H7 (cell line): ENCODE results near the gene TPP1. TPM values are rescaled to one million over a fixed set of nuclear protein-coding genes. Genes with fewer than 3 reads are reported as not detected.

Experiments
- DNase-seq: peaks from one replicate; pipeline ENCODE4 v3.0.0; 2012
- H3K27me3 ChIP-seq: 2 replicates; pipeline ENCODE4 v1.6.0; 2011; ENCODE audit warnings: mild to moderate bottlenecking, low read length; ENCODE audit not compliant: control insufficient read depth, insufficient read depth
- H3K36me3 ChIP-seq: replicated peaks from 2 replicates; pipeline ENCODE4 v1.5.1; 2011; ENCODE audit warnings: low read length; ENCODE audit not compliant: control insufficient read depth, insufficient read depth
- H3K4me3 ChIP-seq: 2 replicates; pipeline ENCODE4 v1.5.1; 2011; ENCODE audit warnings: low read depth, mild to moderate bottlenecking, control low read depth, low read length, moderate library complexity; ENCODE audit not compliant: insufficient read depth
- total RNA-seq: library from RNA; depleted of rRNA; stranded (reverse); fragments of >200 nt; shearing (Covaris generic); gene quantifications from 2 replicates; pipeline ENCODE4 v1.2.3, GENCODE V29; 2014

Gene TPP1
- total RNA-seq, 1 experiment from 2014 or later, result 17.1 TPM

GRCh38 chr11:6614446-6614845 lies 4.8 kb downstream of the TPP1 start:
- H3K27me3 ChIP-seq, result no peaks in the 10 kb centered on the region
- H3K4me3 ChIP-seq, result no peak overlapping the region
- peaks cover 20% of the 10 kb centered on the region for H3K36me3 ChIP-seq
- DNase-seq, result no peak

- Histone ChIP-seq H3K27me3 (no peaks in the 10 kb centered on the region), H3K4me3 (no peak overlapping the region), H3K36me3 (peaks cover 30% of the 10 kb centered on the region)
- no peak for DNase-seq
Measured at GRCh38 chr11:6613496-6613895, 5.7 kb downstream of the TPP1 start.

GRCh38 chr11:6612213-6613041 lies 6.8 kb downstream of the TPP1 start, which contains the start of gene TAF10:
Gene TAF10, minus strand, starts transcription at chr11:6612216. Its CDS starts 27 bp downstream, at chr11:6612189.
- Histone ChIP-seq H3K4me3 (peak within 1 kb of the TSS; percentile 94), H3K36me3 (peaks cover 39% of the 10 kb centered on the region), H3K27me3 (no peaks in the 10 kb centered on the region)
- DNase-seq, result peak; percentile 96

GRCh38 chr11:6611963-6612212 lies 7.3 kb downstream of the TPP1 start:
- no peak for DNase-seq
- H3K27me3 ChIP-seq, result no peaks in the 10 kb centered on the region
- peaks cover 39% of the 10 kb centered on the region for H3K36me3 ChIP-seq
- peak overlapping the region; percentile 94 for H3K4me3 ChIP-seq

DNA sequence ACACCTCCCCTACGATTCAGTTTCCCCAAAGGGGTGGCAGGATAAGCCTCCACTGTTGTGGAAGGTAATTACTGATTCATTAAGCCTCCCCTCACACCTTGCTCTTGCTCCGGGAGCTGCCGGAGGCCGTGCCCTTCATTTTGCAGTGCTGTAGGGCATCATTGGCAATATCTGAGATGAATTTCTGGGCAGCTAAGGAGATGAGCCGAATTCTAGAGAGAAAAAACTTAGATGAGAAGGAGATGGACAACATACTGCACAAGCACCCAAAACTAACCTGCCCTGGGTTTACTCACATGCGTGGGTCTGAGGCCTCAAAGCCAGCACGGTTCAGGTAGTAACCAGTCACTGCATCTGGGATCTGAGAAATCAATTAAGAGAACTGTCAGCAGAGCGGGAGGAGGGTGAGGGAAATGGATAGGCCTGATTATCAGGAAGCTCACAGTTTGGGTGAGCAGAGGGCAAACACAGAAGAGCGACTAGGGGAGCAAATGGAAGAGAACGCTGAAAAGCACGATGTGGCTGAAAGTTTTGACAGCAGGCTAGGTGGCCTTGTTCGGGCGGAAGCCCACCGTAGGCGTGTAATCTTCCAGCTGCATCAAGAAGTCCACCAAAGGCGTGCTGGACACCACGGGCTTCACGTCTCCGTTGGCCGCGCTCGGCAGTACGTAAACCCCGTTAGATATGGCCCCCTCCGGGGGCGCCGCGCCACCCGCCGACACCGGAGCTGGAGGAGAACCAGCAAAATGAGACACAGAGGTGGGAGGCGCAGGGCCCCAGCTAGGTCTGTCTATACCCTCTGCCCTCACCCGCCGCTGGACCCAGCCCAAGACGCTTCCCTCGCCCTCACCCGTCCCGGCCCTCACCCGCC lies 7.9 kb downstream of the TPP1 start:
- Histone ChIP-seq H3K36me3 (peaks cover 39% of the 10 kb centered on the region), H3K27me3 (no peaks in the 10 kb centered on the region), H3K4me3 (peak overlapping the region; percentile 94)
- DNase-seq, result no peak

- no peak for DNase-seq
- H3K27me3 ChIP-seq, result no peaks in the 10 kb centered on the region
- peaks cover 37% of the 10 kb centered on the region for H3K36me3 ChIP-seq
- H3K4me3 ChIP-seq, result no peak overlapping the region
Measured at GRCh38 chr11:6610591-6610990, 8.6 kb downstream of the TPP1 start.

DNA sequence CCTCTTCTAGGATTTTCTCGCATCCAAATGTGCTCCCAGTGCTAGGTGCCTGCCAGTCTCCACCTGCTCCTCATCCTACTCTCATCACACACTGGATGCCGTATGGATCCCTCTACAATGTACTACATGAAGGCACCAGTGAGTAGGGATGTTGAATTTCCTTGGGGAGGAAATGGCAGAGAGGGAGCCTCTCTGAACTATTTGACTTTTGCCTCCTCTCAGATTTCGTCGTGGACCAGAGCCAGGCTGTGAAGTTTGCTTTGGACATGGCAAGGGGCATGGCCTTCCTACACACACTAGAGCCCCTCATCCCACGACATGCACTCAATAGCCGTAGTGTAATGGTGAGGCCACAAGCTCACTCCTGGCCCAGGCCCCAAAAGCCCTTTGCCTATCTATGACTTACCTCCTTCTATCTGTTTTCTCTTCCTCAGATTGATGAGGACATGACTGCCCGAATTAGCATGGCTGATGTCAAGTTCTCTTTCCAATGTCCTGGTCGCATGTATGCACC lies 9.7 kb downstream of the TPP1 start:
- DNase-seq, result no peak
- Histone ChIP-seq H3K4me3 (no peak overlapping the region), H3K27me3 (no peaks in the 10 kb centered on the region), H3K36me3 (peaks cover 37% of the 10 kb centered on the region)

GRCh38 chr11:6608726-6609501 lies 10.3 kb downstream of the TPP1 start:
- H3K27me3 ChIP-seq, result no peaks in the 10 kb centered on the region
- no peak overlapping the region for H3K4me3 ChIP-seq
- H3K36me3 ChIP-seq, result peaks cover 36% of the 10 kb centered on the region
- DNase-seq, result no peak

DNA sequence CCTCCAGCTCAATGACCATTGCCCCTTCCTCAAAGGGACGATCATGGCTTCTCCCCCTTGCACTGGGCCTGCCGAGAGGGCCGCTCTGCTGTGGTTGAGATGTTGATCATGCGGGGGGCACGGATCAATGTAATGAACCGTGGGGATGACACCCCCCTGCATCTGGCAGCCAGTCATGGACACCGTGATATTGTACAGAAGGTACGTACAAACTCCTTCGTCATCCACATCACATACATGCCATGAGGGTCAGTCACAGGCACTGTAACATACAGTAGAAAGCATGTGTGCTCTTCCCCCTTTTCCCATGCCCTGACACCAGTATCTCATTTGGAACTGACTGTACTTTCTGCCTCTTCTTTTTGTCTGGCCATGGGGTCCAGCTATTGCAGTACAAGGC lies 11.2 kb downstream of the TPP1 start:
- no peaks in the 10 kb centered on the region for H3K27me3 ChIP-seq
- DNase-seq, result no peak
- H3K4me3 ChIP-seq, result no peak overlapping the region
- peaks cover 35% of the 10 kb centered on the region for H3K36me3 ChIP-seq

DNA sequence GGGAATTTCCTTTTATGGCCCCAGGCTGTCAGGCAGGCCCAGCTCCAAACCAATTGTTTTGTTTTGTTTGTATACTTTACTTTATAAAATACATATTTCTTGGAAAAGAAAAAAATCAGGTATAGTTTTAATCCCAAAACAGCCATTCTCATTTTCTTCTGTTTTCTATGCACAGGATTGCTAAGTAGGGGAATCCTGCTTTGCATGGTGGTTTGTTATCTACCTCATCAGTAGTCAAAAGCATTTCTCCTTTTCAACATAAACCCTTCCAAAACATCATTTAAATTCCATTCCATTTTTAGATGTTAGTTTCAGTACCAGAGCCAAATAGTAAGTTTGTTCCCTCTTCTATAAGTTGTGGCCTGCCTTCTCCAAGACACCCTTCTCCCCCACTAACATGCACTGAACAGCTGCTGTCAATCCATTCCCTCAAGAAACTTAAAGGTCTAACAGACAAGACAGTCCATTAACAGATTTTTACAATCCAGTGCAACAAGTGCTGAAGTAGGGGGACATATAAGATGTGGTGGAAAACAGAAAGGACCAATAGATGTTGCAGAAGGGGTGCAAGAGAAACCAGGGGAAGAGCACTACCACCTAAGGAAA lies 11.9 kb downstream of the TPP1 start:
- no peaks in the 10 kb centered on the region for H3K27me3 ChIP-seq
- peaks cover 35% of the 10 kb centered on the region for H3K36me3 ChIP-seq
- no peak for DNase-seq
- H3K4me3 ChIP-seq, result no peak overlapping the region

DNA sequence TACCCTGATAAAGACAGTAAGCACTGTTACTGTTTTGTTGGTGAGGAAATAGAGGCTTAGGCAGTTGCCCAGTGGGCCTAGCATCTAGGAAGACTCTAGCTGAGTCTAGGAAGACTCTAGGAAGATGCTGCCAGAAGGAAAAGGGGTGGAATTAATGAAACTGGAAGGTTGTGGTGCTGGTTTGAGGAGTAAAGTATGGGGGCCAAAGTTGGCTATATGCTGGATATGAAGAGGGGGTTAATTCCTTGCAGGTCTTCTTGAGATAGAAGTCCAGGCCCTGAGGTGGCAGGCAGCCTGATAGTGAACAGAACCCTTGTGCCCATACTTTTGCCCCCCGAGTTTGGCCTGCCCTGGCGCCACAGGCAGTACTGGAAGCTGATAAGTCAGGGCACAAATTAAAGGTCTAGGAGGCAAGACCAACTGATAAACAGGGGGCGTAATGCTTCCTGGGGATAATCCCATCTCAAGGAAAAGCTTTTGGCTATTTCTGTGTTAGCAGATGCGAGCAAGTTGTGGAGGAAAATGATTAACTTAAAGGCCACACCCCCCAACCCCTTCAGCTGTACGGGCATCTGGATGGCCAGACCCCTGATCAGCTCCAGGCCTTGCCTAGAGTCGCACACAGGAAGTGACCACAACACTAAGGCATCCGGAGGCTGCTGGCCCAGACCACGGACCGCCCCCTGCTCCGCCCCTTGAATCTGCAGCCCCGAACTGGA lies 12.6 kb downstream of the TPP1 start:
- H3K27me3 ChIP-seq, result no peaks in the 10 kb centered on the region
- peak; percentile 93 for DNase-seq
- no peak overlapping the region for H3K4me3 ChIP-seq
- peaks cover 35% of the 10 kb centered on the region for H3K36me3 ChIP-seq

DNA sequence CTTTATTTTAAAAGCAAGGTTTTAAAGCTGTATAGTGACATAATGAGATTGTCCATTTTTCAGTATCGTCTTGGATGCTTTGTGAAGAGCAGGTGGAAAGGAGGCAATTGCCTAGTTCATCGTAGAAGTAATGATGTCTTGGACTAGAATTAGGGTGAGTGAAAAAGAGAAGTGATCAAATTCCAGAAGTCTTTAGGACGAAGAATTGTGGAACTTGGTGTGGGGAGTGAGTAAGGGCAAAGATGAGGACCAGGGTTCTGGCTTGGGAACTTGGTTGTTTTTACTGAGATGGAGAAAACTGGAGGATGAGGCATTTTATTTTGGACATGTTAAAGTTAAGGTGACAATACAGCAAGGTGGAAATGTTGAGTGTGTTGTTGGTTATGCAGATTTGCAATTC lies 14.4 kb downstream of the TPP1 start:
- Histone ChIP-seq H3K36me3 (peaks cover 34% of the 10 kb centered on the region), H3K4me3 (peak overlapping the region; percentile 95), H3K27me3 (no peaks in the 10 kb centered on the region)
- no peak for DNase-seq

DNA sequence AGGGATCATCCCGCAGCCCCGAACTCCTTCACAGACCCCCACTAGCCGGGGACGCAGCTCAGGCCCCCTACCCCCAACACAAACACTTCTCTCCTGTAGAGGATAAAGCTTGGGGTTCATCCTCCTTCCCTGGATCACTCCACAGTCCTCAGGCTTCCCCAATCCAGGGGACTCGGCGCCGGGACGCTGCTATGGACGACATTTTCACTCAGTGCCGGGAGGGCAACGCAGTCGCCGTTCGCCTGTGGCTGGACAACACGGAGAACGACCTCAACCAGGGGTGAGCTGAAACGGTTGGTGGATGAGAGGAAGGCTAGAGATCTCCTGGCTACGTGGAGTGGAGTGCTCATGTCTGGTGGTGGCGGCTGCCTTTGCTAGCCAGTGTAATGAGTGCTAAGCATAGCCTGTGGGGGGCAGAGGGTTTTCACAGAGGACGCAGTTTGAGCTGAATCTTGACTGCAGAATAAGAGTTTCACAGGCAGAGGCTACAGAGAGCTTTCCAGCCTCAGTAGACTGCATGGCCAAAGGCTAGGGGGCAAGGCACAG lies 15.1 kb downstream of the TPP1 start:
- Histone ChIP-seq H3K4me3 (peak overlapping the region; percentile 95), H3K27me3 (no peaks in the 10 kb centered on the region), H3K36me3 (peaks cover 31% of the 10 kb centered on the region)
- peak; percentile 66 for DNase-seq
